IMR-90 (cell line): ENCODE measurements around the gene CAMKMT. TPM values are rescaled to one million over a fixed set of nuclear protein-coding genes. Genes with fewer than 3 reads are reported as not detected.

Source experiments
- ATAC-seq: fragments of 200-7000 bp; cut with Tn5 transposase; 2 replicates; pipeline ENCODE4 v1.9.1; 2020; ENCODE audit warnings: low read depth, mild to moderate bottlenecking, moderate library complexity
- BruUV-seq: library from RNA; stranded (reverse); fragments of 400-500 nt; replicated peaks from 2 replicates; lab custom pipeline; 2021; lab: Mats Ljungman, UMichigan
- CTCF ChIA-PET: fragments of 300-600 bp; formaldehyde crosslinking; extraction: SDS; loops from one replicate; lab custom pipeline; 2021; ENCODE audit warnings: antibody characterized with exemption; lab: Yijun Ruan, JAX
- POLR2A ChIA-PET: fragments of 300-600 bp; sonication (Branson Sonifier 250); formaldehyde crosslinking; loops from one replicate; lab custom pipeline; 2022; ENCODE audit warnings: antibody characterized with exemption; ENCODE audit not compliant: unreplicated experiment; lab: Charles Lee
- DNase-seq: peaks from one replicate; pipeline ENCODE4 v3.0.0; 2013
- H2AFZ ChIP-seq: replicated peaks from 2 replicates; pipeline ENCODE3; 2013; ENCODE audit warnings: low read length, mild to moderate bottlenecking; ENCODE audit not compliant: poor library complexity
- H2AK5ac ChIP-seq: 2 replicates; pipeline ENCODE4 v1.6.1; 2013; ENCODE audit warnings: low read depth, low read length, inconsistent platforms
- H2AK9ac ChIP-seq: replicated peaks from 2 replicates; pipeline ENCODE3; 2013; ENCODE audit warnings: mild to moderate bottlenecking, low read depth, low read length, moderate library complexity; ENCODE audit not compliant: poor library complexity
- H2BK120ac ChIP-seq: 2 replicates; pipeline ENCODE4 v1.6.1; 2013; ENCODE audit warnings: low read depth, low read length, inconsistent platforms
- H2BK15ac ChIP-seq: 3 replicates; pipeline ENCODE4 v1.6.1; 2013; ENCODE audit warnings: low read depth, low read length, inconsistent platforms
- H2BK20ac ChIP-seq: 2 replicates; pipeline ENCODE4 v1.6.1; 2013; ENCODE audit warnings: low read depth, mild to moderate bottlenecking, inconsistent platforms, low read length, moderate library complexity
- H2BK5ac ChIP-seq: 2 replicates; pipeline ENCODE4 v1.6.1; 2013; ENCODE audit warnings: mild to moderate bottlenecking, low read depth, low read length, inconsistent platforms; ENCODE audit not compliant: poor library complexity, severe bottlenecking
- H3K14ac ChIP-seq: replicated peaks from 2 replicates; pipeline ENCODE4 v1.6.1; 2013; ENCODE audit warnings: low read depth, low read length, inconsistent platforms
- H3K18ac ChIP-seq: 2 replicates; pipeline ENCODE4 v1.6.1; 2013; ENCODE audit warnings: low read depth, low read length, control low read depth
- H3K23ac ChIP-seq: 2 replicates; pipeline ENCODE4 v1.6.1; 2013; ENCODE audit warnings: low read depth, low read length, inconsistent platforms
- H3K27ac ChIP-seq: 2 replicates; pipeline ENCODE4 v1.5.1; 2013; ENCODE audit warnings: mild to moderate bottlenecking, control low read depth, low read length; ENCODE audit not compliant: insufficient read depth
- H3K27me3 ChIP-seq: 2 replicates; pipeline ENCODE4 v1.6.1; 2013; ENCODE audit warnings: low read length; ENCODE audit not compliant: control insufficient read depth, insufficient read depth
- H3K36me3 ChIP-seq: 2 replicates; pipeline ENCODE4 v1.6.1; 2013; ENCODE audit warnings: low read length, mixed read lengths; ENCODE audit not compliant: control insufficient read depth, insufficient read depth
- H3K4ac ChIP-seq: 2 replicates; pipeline ENCODE4 v1.6.1; 2013; ENCODE audit warnings: low read depth, low read length, inconsistent platforms
- H3K4me1 ChIP-seq: 2 replicates; pipeline ENCODE4 v1.6.1; 2013; ENCODE audit warnings: low read length, mixed read lengths; ENCODE audit not compliant: control insufficient read depth, insufficient read depth
- H3K4me2 ChIP-seq: 2 replicates; pipeline ENCODE4 v1.6.1; 2013; ENCODE audit warnings: low read depth, mild to moderate bottlenecking, control low read depth, low read length, moderate library complexity
- H3K4me3 ChIP-seq: 2 replicates; pipeline ENCODE4 v1.5.1; 2013; ENCODE audit warnings: low read depth, mild to moderate bottlenecking, control low read depth, low read length, moderate library complexity; ENCODE audit not compliant: insufficient read depth
- H3K56ac ChIP-seq: 2 replicates; pipeline ENCODE4 v1.6.1; 2013; ENCODE audit warnings: low read length, inconsistent platforms; ENCODE audit not compliant: insufficient read depth; ENCODE audit errors: extremely low read depth
- H3K79me1 ChIP-seq, 2 experiments: 2 replicates each; pipeline ENCODE4 v1.6.1; 2013; ENCODE audit warnings: low read length in 2 of 2, inconsistent platforms in 1 of 2, low read depth in 1 of 2
- H3K9ac ChIP-seq: 2 replicates; pipeline ENCODE4 v1.6.1; 2013; ENCODE audit warnings: low read depth, low read length, control low read depth
- H3K9me1 ChIP-seq: 2 replicates; pipeline ENCODE4 v1.6.1; 2013; ENCODE audit warnings: low read length, inconsistent platforms; ENCODE audit not compliant: insufficient read depth
- H3K9me3 ChIP-seq: 2 replicates; pipeline ENCODE4 v1.6.1; 2013; ENCODE audit warnings: low read length; ENCODE audit not compliant: control insufficient read depth, insufficient read depth
- H4K20me1 ChIP-seq: 2 replicates; pipeline ENCODE4 v1.6.1; 2013; ENCODE audit warnings: low read length, inconsistent platforms; ENCODE audit not compliant: insufficient read depth
- H4K5ac ChIP-seq: 2 replicates; pipeline ENCODE4 v1.6.1; 2013; ENCODE audit warnings: mild to moderate bottlenecking, low read depth, low read length, control low read depth
- H4K8ac ChIP-seq, 2 experiments: 2 replicates each; pipeline ENCODE4 v1.6.1; 2013; ENCODE audit warnings: low read depth in 2 of 2, low read length in 2 of 2, control low read depth in 1 of 2, inconsistent platforms in 1 of 2
- H4K91ac ChIP-seq: 2 replicates; pipeline ENCODE4 v1.6.1; 2013; ENCODE audit warnings: low read depth, low read length, inconsistent platforms; ENCODE audit not compliant: insufficient read depth
- BHLHE40 ChIP-seq: fragments of 150-350 bp; IDR thresholded peaks from 2 replicates; pipeline ENCODE4 v1.6.1; 2016; ENCODE audit warnings: mild to moderate bottlenecking, low read depth, low read length
- CEBPB ChIP-seq: IDR thresholded peaks from 2 replicates; pipeline ENCODE4 v1.6.1; 2012; ENCODE audit warnings: low read depth, low read length, improper control_type of control experiment
- MAFK ChIP-seq: IDR thresholded peaks from 2 replicates; pipeline ENCODE4 v1.6.1; 2012; ENCODE audit warnings: low read depth, low read length, improper control_type of control experiment
- MXI1 ChIP-seq: IDR thresholded peaks from 2 replicates; pipeline ENCODE4 v1.6.1; 2012; ENCODE audit warnings: low read depth, mild to moderate bottlenecking, low read length, moderate library complexity, borderline replicate concordance
- NFE2L2 ChIP-seq: fragments of 150-350 bp; IDR thresholded peaks from 2 replicates; pipeline ENCODE4 v1.6.1; 2016; ENCODE audit warnings: low read depth, mild to moderate bottlenecking, low read length
- RFX5 ChIP-seq: IDR thresholded peaks from 2 replicates; pipeline ENCODE4 v1.8.0; 2012; ENCODE audit warnings: low read depth, mild to moderate bottlenecking, low read length, moderate library complexity
- WGBS, 2 experiments: methylation state at CpG; one replicate each; pipeline versions ENCODE4 v1.1.5 to v1.1.7; 2013; ENCODE audit warnings: missing lambda C conversion rate in 2 of 2; ENCODE audit not compliant: insufficient read length in 1 of 2; ENCODE audit errors: extremely low coverage in 2 of 2; 5-methylcytosine and 5-hydroxymethylcytosine counted together
- dilution Hi-C: fragments of 300-500 bp; cut with HindIII; formaldehyde crosslinking; loops from one replicate; pipeline ENCODE4 v1.14.3; 2018; ENCODE audit warnings: low sequenced_read_pairs; ENCODE audit not compliant: unreplicated experiment
- in situ Hi-C: fragments of 300-500 bp; cut with MboI; formaldehyde crosslinking; loops from 3 replicates; pipeline ENCODE4 v1.14.3; 2019; ENCODE audit warnings: low sequenced_read_pairs, inconsistent platforms, mixed read lengths
- intact Hi-C: fragments of 100-400 bp; cut with micrococcal nuclease; formaldehyde crosslinking; loops from 2 replicates; pipeline ENCODE4 v1.10.0; 2022
- polyA plus RNA-seq, 3 experiments: library from polyadenylated mRNA; depleted of rRNA; stranded (reverse); fragments of >200 nt; gene quantifications; 2 replicates each; pipeline ENCODE4 v1.2.3, GENCODE V29; 2012; ENCODE audit warnings: low replicate concordance in 1 of 3
- total RNA-seq: library from RNA; depleted of rRNA; stranded (reverse); fragments of >200 nt; gene quantifications from 2 replicates; pipeline ENCODE4 v1.2.3, GENCODE V29; 2012
- TF ChIP-seq, protein P1 (sequence below): fragments of 150-350 bp; IDR thresholded peaks from 2 replicates; pipeline ENCODE4 v1.6.1; 2017; ENCODE audit warnings: mild to moderate bottlenecking, antibody characterized with exemption, low read length, low read depth
- TF ChIP-seq, protein P2 (sequence below): conservative IDR thresholded peaks from 2 replicates; pipeline ENCODE4 v1.5.1; 2012; ENCODE audit warnings: mild to moderate bottlenecking, low read depth, low read length, improper control_type of control experiment

CAMKMT gene
- total and polyA plus RNA-seq, 2 of the 4 experiments (the other 2 are of a cell fraction): 4.4 to 6.8 TPM

DNA sequence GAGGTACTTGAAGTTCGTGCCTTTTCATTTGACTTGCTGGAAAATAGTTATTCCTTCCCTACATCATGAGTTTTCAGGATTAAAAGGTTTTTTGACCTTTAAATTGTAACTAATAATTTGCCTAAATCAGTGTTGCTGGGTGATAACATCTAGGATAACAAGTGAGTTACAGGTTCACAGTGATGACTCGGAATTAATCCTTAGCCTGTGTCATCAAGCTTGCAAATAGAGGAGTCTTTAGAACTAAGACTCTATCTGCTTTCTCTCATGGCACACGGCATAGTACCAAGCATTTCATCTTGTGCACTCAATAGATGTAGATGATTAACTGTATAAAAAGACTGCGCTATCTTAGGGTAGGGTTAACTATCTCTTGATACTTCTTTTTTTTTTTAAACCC, 79.5 kb downstream of the CAMKMT start:
- Histone ChIP-seq H2BK120ac (no peak overlapping the region), H3K4me1 (no peaks in the 10 kb centered on the region), H2BK5ac (no peak overlapping the region), H4K8ac (no peak overlapping the region), H3K23ac (no peak overlapping the region), H2AK5ac (no peak overlapping the region), H4K5ac (no peak overlapping the region), H2BK20ac (no peak overlapping the region), H2BK15ac (no peak overlapping the region), H4K91ac (no peak overlapping the region), H3K4me2 (no peak overlapping the region), H3K14ac (no peak overlapping the region), H3K9ac (no peak overlapping the region), H2AK9ac (no peak overlapping the region), H3K4me3 (no peak overlapping the region), H3K18ac (no peak overlapping the region), H3K56ac (no peak overlapping the region), H3K9me1 (no peaks in the 10 kb centered on the region), H3K27me3 (no peaks in the 10 kb centered on the region), H3K79me1 (no peaks in the 10 kb centered on the region), H2AFZ (no peak overlapping the region), H3K9me3 (no peaks in the 10 kb centered on the region), H3K27ac (no peak overlapping the region), H4K20me1 (no peaks in the 10 kb centered on the region), H3K4ac (no peak overlapping the region), H3K36me3 (no peaks in the 10 kb centered on the region)
- dilution Hi-C loops (no loop called here), intact Hi-C loops (no loop called here), in situ Hi-C loops (no loop called here)
- no TSS peak for BruUV-seq
- POLR2A ChIA-PET: no interaction called here
- CTCF ChIA-PET: interaction anchor here (2.1 kb wide), 1 partner anchor 38 kb away, joined by 7 read pairs; no protein-coding TSS in a partner anchor
- ATAC-seq: no peak
- no peak for TF ChIP-seq MAFK
- TF ChIP-seq, protein P1, sequence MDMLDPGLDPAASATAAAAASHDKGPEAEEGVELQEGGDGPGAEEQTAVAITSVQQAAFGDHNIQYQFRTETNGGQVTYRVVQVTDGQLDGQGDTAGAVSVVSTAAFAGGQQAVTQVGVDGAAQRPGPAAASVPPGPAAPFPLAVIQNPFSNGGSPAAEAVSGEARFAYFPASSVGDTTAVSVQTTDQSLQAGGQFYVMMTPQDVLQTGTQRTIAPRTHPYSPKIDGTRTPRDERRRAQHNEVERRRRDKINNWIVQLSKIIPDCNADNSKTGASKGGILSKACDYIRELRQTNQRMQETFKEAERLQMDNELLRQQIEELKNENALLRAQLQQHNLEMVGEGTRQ: no peak
- TF ChIP-seq, protein P2, sequence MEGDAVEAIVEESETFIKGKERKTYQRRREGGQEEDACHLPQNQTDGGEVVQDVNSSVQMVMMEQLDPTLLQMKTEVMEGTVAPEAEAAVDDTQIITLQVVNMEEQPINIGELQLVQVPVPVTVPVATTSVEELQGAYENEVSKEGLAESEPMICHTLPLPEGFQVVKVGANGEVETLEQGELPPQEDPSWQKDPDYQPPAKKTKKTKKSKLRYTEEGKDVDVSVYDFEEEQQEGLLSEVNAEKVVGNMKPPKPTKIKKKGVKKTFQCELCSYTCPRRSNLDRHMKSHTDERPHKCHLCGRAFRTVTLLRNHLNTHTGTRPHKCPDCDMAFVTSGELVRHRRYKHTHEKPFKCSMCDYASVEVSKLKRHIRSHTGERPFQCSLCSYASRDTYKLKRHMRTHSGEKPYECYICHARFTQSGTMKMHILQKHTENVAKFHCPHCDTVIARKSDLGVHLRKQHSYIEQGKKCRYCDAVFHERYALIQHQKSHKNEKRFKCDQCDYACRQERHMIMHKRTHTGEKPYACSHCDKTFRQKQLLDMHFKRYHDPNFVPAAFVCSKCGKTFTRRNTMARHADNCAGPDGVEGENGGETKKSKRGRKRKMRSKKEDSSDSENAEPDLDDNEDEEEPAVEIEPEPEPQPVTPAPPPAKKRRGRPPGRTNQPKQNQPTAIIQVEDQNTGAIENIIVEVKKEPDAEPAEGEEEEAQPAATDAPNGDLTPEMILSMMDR: no peak
- no peak for TF ChIP-seq RFX5
- TF ChIP-seq BHLHE40: no peak
- TF ChIP-seq CEBPB: no peak
- TF ChIP-seq NFE2L2: no peak
- no peak for TF ChIP-seq MXI1
- DNase-seq: peak; percentile 11
- no CpG with 5 or more reads among the region's 4 CpGs for WGBS, 2 experiments
